ENCODE measurements around the gene ZNF714. TPM values are rescaled to one million over a fixed set of nuclear protein-coding genes. Genes with fewer than 3 reads are reported as not detected.

Gene ZNF714
- total RNA-seq, 1 donor from 2014 or later, result 6.4 TPM

Small RNA genes within 50 kb of the gene (small RNA-seq; reads per million reads assigned to genes)
- not detected for gene RNA5SP469

Other genes starting within 250 kb of the ZNF714 start
- gene ZNF85, start 159.0 kb upstream of the ZNF714 start, total RNA-seq, result 2.2 TPM
- 20.4 TPM for gene ZNF430, start 61.5 kb upstream of the ZNF714 start, total RNA-seq
- 16.2 TPM for gene ZNF431, start 59.8 kb downstream of the ZNF714 start, total RNA-seq
- gene ZNF708, start 247.2 kb downstream of the ZNF714 start, total RNA-seq, result 12.5 TPM